ENCODE data around the gene USP37. TPM values are rescaled to one million over a fixed set of nuclear protein-coding genes. Genes with fewer than 3 reads are reported as not detected.

The USP37 gene
- polyA plus RNA-seq, 1 of the 3 experiments (the other 2 are of a cell fraction): 0.95 TPM

GRCh38 chr2:218471982-218472381 is 96.2 kb downstream of the USP37 start:
- H3K79me2 ChIP-seq (ENCODE audit: insufficient read depth): no peaks in the 10 kb centered on the region
- H3K9me2 ChIP-seq: no peaks in the 10 kb centered on the region
- H3K27ac ChIP-seq (ENCODE audit: low read depth in 2 of 2, low read length in 1 of 2): no peak overlapping the region
- ChIA-PET CTCF (no interaction called here), POLR2A (no interaction called here)
- H3K4me1 ChIP-seq (ENCODE audit: control insufficient read depth in 1 of 2, insufficient read depth in 2 of 2, low read depth in 1 of 2, low read length in 1 of 2): no peaks in the 10 kb centered on the region; a peak in 1 of 4 replicates
- H3K4me3 ChIP-seq (ENCODE audit: low read depth in 2 of 2, low read length in 1 of 2): no peak overlapping the region
- H3F3A ChIP-seq (replicated peaks; ENCODE audit: insufficient read depth): no peaks in the 10 kb centered on the region
- H3K4me2 ChIP-seq: no peak overlapping the region
- no peaks in the 10 kb centered on the region for H4K20me1 ChIP-seq (ENCODE audit: insufficient read depth)
- TF ChIP-seq YY1 (IDR thresholded peaks at IDR 0.05; ENCODE audit: low read depth) (no peak), SIN3A (IDR thresholded peaks at IDR 0.05; ENCODE audit: borderline replicate concordance, low read depth, low read length) (no peak), PBX3 (IDR thresholded peaks at IDR 0.05) (no peak), TCF12 (IDR thresholded peaks at IDR 0.05) (no peak), POLR2AphosphoS5 (IDR thresholded peaks at IDR 0.05; ENCODE audit: low read depth, low read length) (no peak), TEAD4 (IDR thresholded peaks at IDR 0.05; ENCODE audit: borderline replicate concordance, insufficient read depth) (no peak), RFX5 (IDR thresholded peaks at IDR 0.05; ENCODE audit: low read length) (no peak), EP300 (IDR thresholded peaks at IDR 0.05; ENCODE audit: borderline replicate concordance in 1 of 2, low read depth in 1 of 2, low read length in 1 of 2) (no peak), MEF2A (IDR thresholded peaks at IDR 0.05; ENCODE audit: borderline replicate concordance, low read depth) (no peak), NRF1 (IDR thresholded peaks at IDR 0.05; ENCODE audit: low read depth, low read length) (no peak), USF1 (IDR thresholded peaks at IDR 0.05; ENCODE audit: borderline replicate concordance, low read depth) (no peak)
- TF ChIP-seq, protein P1, sequence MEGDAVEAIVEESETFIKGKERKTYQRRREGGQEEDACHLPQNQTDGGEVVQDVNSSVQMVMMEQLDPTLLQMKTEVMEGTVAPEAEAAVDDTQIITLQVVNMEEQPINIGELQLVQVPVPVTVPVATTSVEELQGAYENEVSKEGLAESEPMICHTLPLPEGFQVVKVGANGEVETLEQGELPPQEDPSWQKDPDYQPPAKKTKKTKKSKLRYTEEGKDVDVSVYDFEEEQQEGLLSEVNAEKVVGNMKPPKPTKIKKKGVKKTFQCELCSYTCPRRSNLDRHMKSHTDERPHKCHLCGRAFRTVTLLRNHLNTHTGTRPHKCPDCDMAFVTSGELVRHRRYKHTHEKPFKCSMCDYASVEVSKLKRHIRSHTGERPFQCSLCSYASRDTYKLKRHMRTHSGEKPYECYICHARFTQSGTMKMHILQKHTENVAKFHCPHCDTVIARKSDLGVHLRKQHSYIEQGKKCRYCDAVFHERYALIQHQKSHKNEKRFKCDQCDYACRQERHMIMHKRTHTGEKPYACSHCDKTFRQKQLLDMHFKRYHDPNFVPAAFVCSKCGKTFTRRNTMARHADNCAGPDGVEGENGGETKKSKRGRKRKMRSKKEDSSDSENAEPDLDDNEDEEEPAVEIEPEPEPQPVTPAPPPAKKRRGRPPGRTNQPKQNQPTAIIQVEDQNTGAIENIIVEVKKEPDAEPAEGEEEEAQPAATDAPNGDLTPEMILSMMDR (IDR thresholded peaks at IDR 0.05): no peak
- no peak for DNase-seq
- WGBS (ENCODE audit: low lambda C conversion rate): 93% methylated on average over 5 of the region's 5 CpGs
- no peak overlapping the region for H3K9ac ChIP-seq
- H2AFZ ChIP-seq (ENCODE audit: low read depth): no peak overlapping the region
- H3K36me3 ChIP-seq (replicated peaks in 1 of 2; ENCODE audit: control insufficient read depth in 1 of 2, insufficient read depth in 2 of 2, low read length in 1 of 2): peaks cover 20 to 25% of the 10 kb centered on the region in 2 experiments
- H3K27me3 ChIP-seq (ENCODE audit: insufficient read depth): no peaks in the 10 kb centered on the region
- H3K9me3 ChIP-seq: no peaks in the 10 kb centered on the region

- CTCF ChIA-PET: interaction anchor here (1.0 to 1.2 kb wide), 2 partner anchors 63 to 77 kb away, joined by 3 to 4 read pairs; no protein-coding TSS in a partner anchor
- 95% methylated on average over 2 of the region's 2 CpGs for WGBS (ENCODE audit: low lambda C conversion rate)
- no peaks in the 10 kb centered on the region for H3K27me3 ChIP-seq (ENCODE audit: insufficient read depth)
- H3F3A ChIP-seq (replicated peaks; ENCODE audit: insufficient read depth): no peaks in the 10 kb centered on the region
- no peaks in the 10 kb centered on the region for H3K4me1 ChIP-seq (ENCODE audit: control insufficient read depth in 1 of 2, insufficient read depth in 2 of 2, low read depth in 1 of 2, low read length in 1 of 2)
- H2AFZ ChIP-seq (ENCODE audit: low read depth): no peak overlapping the region
- no peaks in the 10 kb centered on the region for H3K79me2 ChIP-seq (ENCODE audit: insufficient read depth)
- H4K20me1 ChIP-seq (ENCODE audit: insufficient read depth): no peaks in the 10 kb centered on the region
- H3K4me2 ChIP-seq: no peak overlapping the region
- no peak overlapping the region for H3K27ac ChIP-seq (ENCODE audit: low read depth in 2 of 2, low read length in 1 of 2)
- TF ChIP-seq ELF1 (IDR thresholded peaks at IDR 0.05): no peak
- DNase-seq: no peak
- peaks cover 18% of the 10 kb centered on the region in 2 experiments for H3K36me3 ChIP-seq (replicated peaks in 1 of 2; ENCODE audit: control insufficient read depth in 1 of 2, insufficient read depth in 2 of 2, low read length in 1 of 2)
- POLR2A ChIA-PET: no interaction called here
- H3K9ac ChIP-seq: no peak overlapping the region
- no peak overlapping the region for H3K4me3 ChIP-seq (ENCODE audit: low read depth in 2 of 2, low read length in 1 of 2)
- H3K9me3 ChIP-seq: no peaks in the 10 kb centered on the region
- H3K9me2 ChIP-seq: no peaks in the 10 kb centered on the region
These were observed 97.1 kb downstream of the USP37 start for GRCh38 chr2:218471036-218471435.
